K562 (cell line): Measurements from ENCODE around the gene LBH. TPM values are rescaled to one million over a fixed set of nuclear protein-coding genes. Genes with fewer than 3 reads are reported as not detected.

Experiments used
- ATAC-seq: fragments of 200-7000 bp; cut with Tn5 transposase; 3 replicates; pipeline ENCODE4 v1.9.1; 2020; ENCODE audit warnings: moderate library complexity
- BruUV-seq: library from RNA; stranded (reverse); fragments of 400-500 nt; replicated peaks from 2 replicates; lab custom pipeline; 2021; lab: Mats Ljungman, UMichigan
- CTCF ChIA-PET: fragments of 300-600 bp; formaldehyde crosslinking; extraction: SDS; loops from one replicate; lab custom pipeline; 2021; ENCODE audit warnings: low intra/inter-chr PET ratio; lab: Yijun Ruan, JAX
- POLR2A ChIA-PET: fragments of 300-600, 350-650 bp; sonication (Branson Sonifier 250); formaldehyde crosslinking; extraction: SDS; loops from one replicate; lab custom pipeline; 2021; ENCODE audit warnings: antibody characterized with exemption, inconsistent platforms; lab: Yijun Ruan, JAX
- DNase-seq, 4 experiments: peaks; one replicate each; pipeline versions ENCODE4 v3.0.0 to v3.0.0-alpha.2; 2011 to 2018; ENCODE audit warnings: low spot score in 3 of 4, mixed read lengths in 3 of 4; ENCODE audit errors: extremely low read depth in 1 of 4
- FAIRE-seq: peaks from 2 replicates; lab custom pipeline; 2011; peaks lifted over from hg19 to GRCh38; lab: Jason Lieb, UNC
- H2AFZ ChIP-seq: 2 replicates; pipeline ENCODE4 v1.6.0; 2011; ENCODE audit warnings: low read depth, low read length, control low read depth, inconsistent platforms
- H3K27ac ChIP-seq: fragments of 200-600 bp; 3 replicates; pipeline ENCODE4 v1.8.0; 2011; ENCODE audit warnings: low read depth, mild to moderate bottlenecking, control low read depth, inconsistent platforms, low read length, moderate library complexity, mixed read lengths; ENCODE audit errors: extremely low read depth
- H3K27me3 ChIP-seq, 2 experiments: fragments of 300-600 bp in 1 of 2; 2 replicates in 1 of 2; 3 replicates in 1 of 2; pipeline versions ENCODE4 v1.6.0 to v1.8.0; 2011; ENCODE audit warnings: inconsistent platforms in 2 of 2, low read length in 2 of 2, mild to moderate bottlenecking in 1 of 2, mixed read lengths in 1 of 2, moderate library complexity in 1 of 2; ENCODE audit not compliant: control insufficient read depth in 2 of 2, insufficient read depth in 2 of 2
- H3K36me3 ChIP-seq: fragments of 300-600 bp; 3 replicates; pipeline ENCODE4 v1.8.0; 2011; ENCODE audit warnings: mild to moderate bottlenecking, low read length, inconsistent platforms; ENCODE audit not compliant: control insufficient read depth, insufficient read depth
- H3K4me1 ChIP-seq, 2 experiments: fragments of 200-600 bp in 1 of 2; replicated peaks in 1 of 2; 2 replicates in 1 of 2; 3 replicates in 1 of 2; pipeline versions ENCODE4 v1.5.1 to v1.8.0; 2011; ENCODE audit warnings: inconsistent platforms in 2 of 2, low read length in 2 of 2, mild to moderate bottlenecking in 1 of 2, mixed read lengths in 1 of 2, moderate library complexity in 1 of 2; ENCODE audit not compliant: control insufficient read depth in 2 of 2, insufficient read depth in 2 of 2
- H3K4me2 ChIP-seq: 2 replicates; pipeline ENCODE4 v1.6.1; 2011; ENCODE audit warnings: low read length, control low read depth, inconsistent platforms, mixed read lengths; ENCODE audit not compliant: insufficient read depth
- H3K4me3 ChIP-seq: fragments of 200-600 bp; sonication (generic), shearing (Covaris generic); 2 replicates; pipeline ENCODE4 v1.5.1; 2016; ENCODE audit warnings: control low read depth, inconsistent platforms
- H3K79me2 ChIP-seq: fragments of 200-600 bp; 3 replicates; pipeline ENCODE4 v1.8.0; 2011; ENCODE audit warnings: low read length, inconsistent platforms; ENCODE audit not compliant: control insufficient read depth, insufficient read depth
- H3K9ac ChIP-seq, 2 experiments: 2 replicates each; pipeline versions ENCODE4 v1.6.0 to v1.6.1; 2011; ENCODE audit warnings: low read depth in 2 of 2, low read length in 2 of 2, control low read depth in 1 of 2, inconsistent platforms in 1 of 2, mild to moderate bottlenecking in 1 of 2, mixed read lengths in 1 of 2; ENCODE audit not compliant: insufficient read depth in 1 of 2
- H3K9me1 ChIP-seq: one replicate; pipeline ENCODE4 v1.6.0; 2011; ENCODE audit warnings: inconsistent platforms, mild to moderate bottlenecking, low read length, moderate library complexity; ENCODE audit not compliant: control insufficient read depth, insufficient read depth
- H3K9me3 ChIP-seq: replicated peaks from 2 replicates; pipeline ENCODE4 v1.5.1; 2011; ENCODE audit warnings: low read depth, low read length, inconsistent platforms; ENCODE audit not compliant: control insufficient read depth, insufficient read depth
- H4K20me1 ChIP-seq: replicated peaks from 2 replicates; pipeline ENCODE4 v1.6.1; 2011; ENCODE audit warnings: low read length, inconsistent platforms, mixed read lengths; ENCODE audit not compliant: control insufficient read depth, insufficient read depth
- BRF1 ChIP-seq: IDR thresholded peaks from 3 replicates; pipeline ENCODE4 v1.6.1; 2011; ENCODE audit warnings: borderline replicate concordance, mild to moderate bottlenecking; ENCODE audit not compliant: insufficient read length; ENCODE audit errors: extremely low read depth
- ETV1 ChIP-seq: fragments of 450-650 bp; conservative IDR thresholded peaks from 2 replicates; pipeline ENCODE4 v1.6.1; 2016; ENCODE audit warnings: missing genetic modification characterization, control low read depth, low read depth, missing compliant biosample characterization
- HMBOX1 ChIP-seq: sonication (generic); IDR thresholded peaks from 2 replicates; pipeline ENCODE4 v1.6.1; 2016
- RERE ChIP-seq: sonication (generic); formaldehyde crosslinking; IDR thresholded peaks from 2 replicates; pipeline ENCODE4 v1.8.0; 2023; ENCODE audit warnings: missing genetic modification reagents, mild to moderate bottlenecking, borderline replicate concordance
- RFX1 ChIP-seq: fragments of 450-650 bp; IDR thresholded peaks from 2 replicates; pipeline ENCODE4 v1.6.1; 2016; ENCODE audit warnings: mild to moderate bottlenecking, moderate library complexity
- STAT6 ChIP-seq: sonication (generic); formaldehyde crosslinking; IDR thresholded peaks from 2 replicates; pipeline ENCODE4 v1.8.1; 2023; ENCODE audit warnings: mild to moderate bottlenecking, missing genetic modification reagents
- ZNF324 ChIP-seq: fragments of 250-450 bp; sonication (Bioruptor Pico); IDR thresholded peaks from 2 replicates; pipeline ENCODE4 v1.4.0; 2020; ENCODE audit warnings: mild to moderate bottlenecking
- ZNF699 ChIP-seq: fragments of 250-450 bp; sonication (Bioruptor Pico); IDR thresholded peaks from 2 replicates; pipeline ENCODE4 v1.8.0; 2021; ENCODE audit warnings: mild to moderate bottlenecking, moderate library complexity; ENCODE audit not compliant: insufficient replicate concordance
- WGBS: fragments of 100-300 bp; shearing (Covaris generic); methylation state at CpG from one replicate; pipeline ENCODE4 v1.1.6; 2016; ENCODE audit warnings: low coverage, mixed read lengths; ENCODE audit not compliant: insufficient coverage; ENCODE audit errors: missing lambda C conversion rate; 5-methylcytosine and 5-hydroxymethylcytosine counted together
- in situ Hi-C: fragments of 300-500 bp; cut with MboI; formaldehyde crosslinking; loops from 4 replicates; pipeline ENCODE4 v1.15.0; 2018; ENCODE audit warnings: inconsistent platforms, mixed read lengths
- intact Hi-C: fragments of 100-400 bp; cut with micrococcal nuclease; formaldehyde crosslinking; loops from 2 replicates; pipeline ENCODE4 v1.14.2; 2022
- polyA plus RNA-seq, 8 experiments: library from polyadenylated mRNA; depleted of rRNA in 4 of 8; stranded (reverse) in 5 of 8; unstranded in 3 of 8; fragments of >200 nt; fragmentation: Nextera tagmentation in 2 of 8; fragmentation: Illumina TruSeq in 1 of 8; extraction: Ambion mirVana in 2 of 8; extraction: Trizol in 1 of 8; gene quantifications; 2 replicates each; pipeline versions ENCODE4 v1.2.1 to v1.2.3, GENCODE V29; 2011 to 2014; ENCODE audit warnings: inconsistent platforms in 1 of 8, missing spikeins in 1 of 8
- total RNA-seq, 7 experiments: library from RNA; depleted of rRNA in 6 of 7; stranded (reverse); fragments of >200 nt in 6 of 7; fragmentation: Illumina TruSeq in 2 of 7; extraction: Trizol in 2 of 7; gene quantifications; 2 replicates each; pipeline versions ENCODE4 v1.2.1 to v1.2.3, GENCODE V29; 2011 to 2021; ENCODE audit warnings: low replicate concordance in 1 of 7

The LBH gene
- total and polyA plus RNA-seq, 9 of the 15 experiments (the other 6 are each of a cell fraction or from before 2014, with no cell fraction given) = 3.1 to 13.4 (median 7.4) TPM

GRCh38 chr2:30236591-30237238 is 5.4 kb downstream of the LBH start:
- no peak overlapping the region for H3K4me2 ChIP-seq
- 79% methylated on average over 8 of the region's 8 CpGs for WGBS
- in situ Hi-C loops = no loop called here

More at GRCh38 chr2:30236591-30237238, 5.4 kb downstream of the LBH start:
- peaks cover 11% of the 10 kb centered on the region; the same call in 2 of the 3 replicates for H3K36me3 ChIP-seq
- intact Hi-C loops = loop anchor here (10.0 kb wide), 1 partner anchor 208 kb away; the partner anchor contains the start of gene LCLAT1
- H4K20me1 ChIP-seq = peaks cover 12% of the 10 kb centered on the region; the same call in 1 of the 2 replicates
- H3K79me2 ChIP-seq = peaks cover 10% of the 10 kb centered on the region
- no TSS peak for BruUV-seq
- no peak overlapping the region for H3K4me3 ChIP-seq
- ATAC-seq (no peak), FAIRE-seq (no peak), DNase-seq (no peak)
- TF ChIP-seq ZNF699 (CRISPR knock-in tag) (no peak), ETV1 (tag) (no peak), RFX1 (no peak), STAT6 (CRISPR knock-in tag) (no peak), RERE (no peak), BRF1 (no peak), ZNF324 (CRISPR knock-in tag) (no peak), HMBOX1 (no peak)
- peaks cover 34 to 38% of the 10 kb centered on the region in 2 experiments for H3K4me1 ChIP-seq
- H3K9me1 ChIP-seq = no peaks in the 10 kb centered on the region
- H2AFZ ChIP-seq = no peak overlapping the region
- H3K9me3 ChIP-seq = no peaks in the 10 kb centered on the region
- no peaks in the 10 kb centered on the region for H3K27me3 ChIP-seq
- no peak overlapping the region for H3K9ac ChIP-seq
- no peak overlapping the region for H3K27ac ChIP-seq
- ChIA-PET POLR2A (interaction anchor here (0.5 to 1.1 kb wide), 5 partner anchors 14 to 150 kb away, joined by 3 to 4 read pairs (median 3); no protein-coding TSS in a partner anchor), CTCF (no interaction called here)
